ENCODE results near the gene LPP. TPM values are rescaled to one million over a fixed set of nuclear protein-coding genes. Genes with fewer than 3 reads are reported as not detected.

Gene LPP
- total RNA-seq, 1 experiment from 2014 or later, result 20.4 TPM

DNA sequence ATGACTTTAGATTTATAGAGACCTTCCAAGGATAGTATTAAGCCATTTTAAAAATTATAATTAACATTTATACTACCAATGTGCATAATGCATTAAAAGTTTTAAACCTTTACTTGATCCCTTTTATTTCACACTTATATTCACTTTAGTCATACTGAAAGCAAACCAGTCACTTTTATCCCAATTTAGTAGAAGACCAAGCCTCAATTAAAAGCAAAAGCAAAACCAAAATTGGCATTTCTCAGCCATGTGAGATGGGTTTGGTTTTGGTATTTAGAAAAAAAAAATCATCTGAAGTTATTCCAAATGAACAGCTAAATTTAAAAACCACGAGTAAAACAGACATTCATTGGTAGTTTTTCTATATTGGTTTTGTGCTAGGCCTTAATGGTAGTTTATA lies 249.4 kb downstream of the LPP start:
- H3K4me3 ChIP-seq (ENCODE audit: low read length), result no peak overlapping the region
- no peaks in the 10 kb centered on the region for H3K27me3 ChIP-seq (ENCODE audit: low read length)
- H3K9ac ChIP-seq (ENCODE audit: low read length), result no peak overlapping the region
- no peaks in the 10 kb centered on the region for H3F3A ChIP-seq (ENCODE audit: low read length, unreplicated experiment)
- H4K20me1 ChIP-seq (ENCODE audit: low read length), result no peaks in the 10 kb centered on the region
- H3K9me2 ChIP-seq (replicated peaks; ENCODE audit: low read length), result no peaks in the 10 kb centered on the region
- CTCF ChIA-PET, result no interaction called here
- H3K4me1 ChIP-seq (ENCODE audit: insufficient read depth, low read length), result no peaks in the 10 kb centered on the region
- POLR2A ChIA-PET (ENCODE audit: unreplicated experiment), result no interaction called here
- intact Hi-C loops (cut with micrococcal nuclease), result no loop called here
- no peaks in the 10 kb centered on the region for H3K9me3 ChIP-seq (ENCODE audit: low read length)
- H3K36me3 ChIP-seq (ENCODE audit: low read depth, low read length), result no peaks in the 10 kb centered on the region
- TF ChIP-seq, protein P1, sequence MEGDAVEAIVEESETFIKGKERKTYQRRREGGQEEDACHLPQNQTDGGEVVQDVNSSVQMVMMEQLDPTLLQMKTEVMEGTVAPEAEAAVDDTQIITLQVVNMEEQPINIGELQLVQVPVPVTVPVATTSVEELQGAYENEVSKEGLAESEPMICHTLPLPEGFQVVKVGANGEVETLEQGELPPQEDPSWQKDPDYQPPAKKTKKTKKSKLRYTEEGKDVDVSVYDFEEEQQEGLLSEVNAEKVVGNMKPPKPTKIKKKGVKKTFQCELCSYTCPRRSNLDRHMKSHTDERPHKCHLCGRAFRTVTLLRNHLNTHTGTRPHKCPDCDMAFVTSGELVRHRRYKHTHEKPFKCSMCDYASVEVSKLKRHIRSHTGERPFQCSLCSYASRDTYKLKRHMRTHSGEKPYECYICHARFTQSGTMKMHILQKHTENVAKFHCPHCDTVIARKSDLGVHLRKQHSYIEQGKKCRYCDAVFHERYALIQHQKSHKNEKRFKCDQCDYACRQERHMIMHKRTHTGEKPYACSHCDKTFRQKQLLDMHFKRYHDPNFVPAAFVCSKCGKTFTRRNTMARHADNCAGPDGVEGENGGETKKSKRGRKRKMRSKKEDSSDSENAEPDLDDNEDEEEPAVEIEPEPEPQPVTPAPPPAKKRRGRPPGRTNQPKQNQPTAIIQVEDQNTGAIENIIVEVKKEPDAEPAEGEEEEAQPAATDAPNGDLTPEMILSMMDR (conservative IDR thresholded peaks at IDR 0.05; ENCODE audit: low read depth, low read length), result no peak
- no peak for TF ChIP-seq EZH2phosphoT487 (IDR thresholded peaks at IDR 0.05; ENCODE audit: borderline replicate concordance, low read length)
- no peak for TF ChIP-seq EZH2 (IDR thresholded peaks at IDR 0.05; ENCODE audit: low read length, unreplicated experiment)
- no peak for DNase-seq
- no peak overlapping the region for H2AFZ ChIP-seq (ENCODE audit: low read length)
- no TSS peak for BruUV-seq (replicated peaks)
- no peak for ATAC-seq
- H3K27ac ChIP-seq (ENCODE audit: low read length), result no peak overlapping the region
- no peaks in the 10 kb centered on the region for H3K79me2 ChIP-seq (ENCODE audit: low read length)
- H3K4me2 ChIP-seq (ENCODE audit: low read length), result no peak overlapping the region

DNA sequence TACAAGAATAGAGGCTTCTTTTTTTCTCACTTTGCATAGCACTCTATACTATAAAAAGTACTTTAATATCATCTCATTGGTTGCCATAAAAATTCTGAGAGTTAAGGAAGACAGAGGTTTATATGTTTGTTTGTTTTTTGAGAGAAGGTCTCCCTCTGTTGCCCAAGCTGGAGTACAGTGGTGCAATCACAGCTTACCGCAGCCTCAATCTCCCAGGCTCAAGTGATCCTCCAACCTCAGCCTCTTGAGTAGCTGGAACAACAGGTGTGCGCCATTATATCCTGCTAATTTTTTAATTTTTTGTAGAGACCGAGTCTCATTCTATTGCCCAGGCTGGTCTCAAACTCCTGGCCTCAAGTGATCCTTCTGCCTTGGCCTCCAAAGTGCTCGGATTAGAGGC lies 250.2 kb downstream of the LPP start:
- H2AFZ ChIP-seq (ENCODE audit: low read length), result no peak overlapping the region
- no peak overlapping the region for H3K4me3 ChIP-seq (ENCODE audit: low read length)
- no peaks in the 10 kb centered on the region for H3K79me2 ChIP-seq (ENCODE audit: low read length)
- ATAC-seq (no peak), DNase-seq (no peak)
- H3K9me2 ChIP-seq (replicated peaks; ENCODE audit: low read length), result no peaks in the 10 kb centered on the region
- BruUV-seq (replicated peaks), result no TSS peak
- H3K27ac ChIP-seq (ENCODE audit: low read length), result no peak overlapping the region
- POLR2A ChIA-PET (ENCODE audit: unreplicated experiment), result no interaction called here
- intact Hi-C loops (cut with micrococcal nuclease), result no loop called here
- no peaks in the 10 kb centered on the region for H3K27me3 ChIP-seq (ENCODE audit: low read length)
- no peaks in the 10 kb centered on the region for H3K36me3 ChIP-seq (ENCODE audit: low read depth, low read length)
- no peak overlapping the region for H3K4me2 ChIP-seq (ENCODE audit: low read length)
- H3F3A ChIP-seq (ENCODE audit: low read length, unreplicated experiment), result no peaks in the 10 kb centered on the region
- H3K9ac ChIP-seq (ENCODE audit: low read length), result no peak overlapping the region
- CTCF ChIA-PET, result no interaction called here
- TF ChIP-seq, protein P1 (conservative IDR thresholded peaks at IDR 0.05; ENCODE audit: low read depth, low read length), result no peak; the same call in 1 of the 2 replicates
- TF ChIP-seq EZH2phosphoT487 (IDR thresholded peaks at IDR 0.05; ENCODE audit: borderline replicate concordance, low read length), result no peak
- no peak for TF ChIP-seq EZH2 (IDR thresholded peaks at IDR 0.05; ENCODE audit: low read length, unreplicated experiment)
- no peaks in the 10 kb centered on the region for H3K9me3 ChIP-seq (ENCODE audit: low read length)
- H3K4me1 ChIP-seq (ENCODE audit: insufficient read depth, low read length), result no peaks in the 10 kb centered on the region
- no peaks in the 10 kb centered on the region for H4K20me1 ChIP-seq (ENCODE audit: low read length)

DNA sequence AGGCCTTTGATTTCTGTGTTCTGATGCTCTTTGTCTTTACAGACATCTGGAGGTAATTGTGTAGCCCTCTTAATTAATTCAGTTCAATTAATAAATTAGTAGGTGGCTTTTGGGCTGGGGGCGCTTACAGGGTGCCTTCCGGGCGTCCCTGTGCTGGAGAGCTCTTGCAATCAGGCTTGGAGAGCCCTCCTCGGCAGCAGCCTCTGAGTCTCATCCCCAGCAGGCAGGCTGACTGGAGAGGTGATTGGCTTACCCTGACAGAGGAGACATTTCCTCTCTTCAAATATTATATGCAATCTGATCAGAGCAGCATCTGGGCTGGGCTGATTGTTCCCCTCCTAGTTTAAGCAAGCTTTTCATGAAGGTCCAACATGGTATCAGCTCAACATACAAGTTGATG lies 250.7 kb downstream of the LPP start:
- ChIA-PET CTCF (no interaction called here), POLR2A (ENCODE audit: unreplicated experiment) (no interaction called here)
- Histone ChIP-seq H3K79me2 (ENCODE audit: low read length) (no peaks in the 10 kb centered on the region), H4K20me1 (ENCODE audit: low read length) (no peaks in the 10 kb centered on the region), H3K27me3 (ENCODE audit: low read length) (no peaks in the 10 kb centered on the region), H3K4me3 (ENCODE audit: low read length) (no peak overlapping the region), H3K9ac (ENCODE audit: low read length) (no peak overlapping the region), H3K27ac (ENCODE audit: low read length) (no peak overlapping the region), H3K9me2 (replicated peaks; ENCODE audit: low read length) (no peaks in the 10 kb centered on the region), H3F3A (ENCODE audit: low read length, unreplicated experiment) (no peaks in the 10 kb centered on the region), H3K4me2 (ENCODE audit: low read length) (no peak overlapping the region), H3K4me1 (ENCODE audit: insufficient read depth, low read length) (no peaks in the 10 kb centered on the region), H3K36me3 (ENCODE audit: low read depth, low read length) (no peaks in the 10 kb centered on the region), H2AFZ (ENCODE audit: low read length) (no peak overlapping the region), H3K9me3 (ENCODE audit: low read length) (no peaks in the 10 kb centered on the region)
- ATAC-seq (no peak), DNase-seq (no peak)
- TF ChIP-seq EZH2 (IDR thresholded peaks at IDR 0.05; ENCODE audit: low read length, unreplicated experiment), result no peak
- no peak for TF ChIP-seq EZH2phosphoT487 (IDR thresholded peaks at IDR 0.05; ENCODE audit: borderline replicate concordance, low read length)
- TF ChIP-seq, protein P1 (conservative IDR thresholded peaks at IDR 0.05; ENCODE audit: low read depth, low read length), result no peak
- BruUV-seq (replicated peaks), result no TSS peak
- intact Hi-C loops (cut with micrococcal nuclease), result no loop called here

Data from PC-3 (cell line).